Esophagus muscularis mucosa (tissue), 4 donors: ENCODE results near the gene OLFML3.

Source experiments
- CTCF ChIP-seq, 3 experiments: fragments of 200-600 bp in 2 of 3; fragments of 450-650 bp in 1 of 3; sonication (generic) in 2 of 3; IDR thresholded peaks; one replicate each; pipeline ENCODE4 v1.5.1; 2017 to 2019; ENCODE audit warnings: antibody characterized with exemption in 3 of 3, mild to moderate bottlenecking in 2 of 3, moderate library complexity in 1 of 3
- EP300 ChIP-seq: sonication (generic); formaldehyde crosslinking; IDR thresholded peaks from one replicate; pipeline ENCODE4 v1.6.1; 2017; ENCODE audit warnings: antibody characterized with exemption
- POLR2AphosphoS5 ChIP-seq, 2 donors: sonication (generic); formaldehyde crosslinking; IDR thresholded peaks; one replicate each; pipeline ENCODE4 v1.6.1; 2017; ENCODE audit warnings: antibody characterized with exemption in 2 of 2

DNA sequence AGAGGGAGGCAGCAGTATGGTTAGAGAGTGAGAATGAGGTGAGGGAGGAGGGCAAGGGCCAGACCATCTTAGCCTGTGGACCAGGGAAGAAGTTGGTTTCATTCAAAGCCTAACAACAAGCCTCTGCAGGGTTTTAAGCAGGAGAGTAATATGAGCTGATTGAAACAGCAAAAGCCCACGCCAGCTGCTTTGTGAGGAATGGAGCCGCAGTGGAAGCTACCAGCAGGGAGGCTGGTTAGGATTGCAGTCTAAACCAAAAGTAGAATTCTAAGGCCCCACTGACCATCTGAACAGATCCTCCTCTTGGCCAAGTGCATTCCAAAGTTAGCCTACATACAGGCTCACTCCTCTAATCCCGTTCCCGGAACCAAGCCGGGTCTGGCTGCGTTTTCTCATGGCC lies 44.8 kb downstream of the OLFML3 start:
- no peak for TF ChIP-seq CTCF (IDR thresholded peaks at IDR 0.05)
- no peak for TF ChIP-seq EP300
- TF ChIP-seq POLR2AphosphoS5 (IDR thresholded peaks at IDR 0.05), result no peak
